GM19023 (cell line): ENCODE results near the gene DYNLRB1.
A peak's percentile ranks its signal among the peaks of the same experiment; 100 is the strongest.

Source experiments
- ATAC-seq: cut with Tn5 transposase; IDR thresholded peaks from one replicate; pipeline ENCODE4 v1.9.1; 2021; ENCODE audit warnings: mild to moderate bottlenecking, moderate library complexity; ENCODE audit not compliant: unreplicated experiment

DYNLRB1 gene

DNA sequence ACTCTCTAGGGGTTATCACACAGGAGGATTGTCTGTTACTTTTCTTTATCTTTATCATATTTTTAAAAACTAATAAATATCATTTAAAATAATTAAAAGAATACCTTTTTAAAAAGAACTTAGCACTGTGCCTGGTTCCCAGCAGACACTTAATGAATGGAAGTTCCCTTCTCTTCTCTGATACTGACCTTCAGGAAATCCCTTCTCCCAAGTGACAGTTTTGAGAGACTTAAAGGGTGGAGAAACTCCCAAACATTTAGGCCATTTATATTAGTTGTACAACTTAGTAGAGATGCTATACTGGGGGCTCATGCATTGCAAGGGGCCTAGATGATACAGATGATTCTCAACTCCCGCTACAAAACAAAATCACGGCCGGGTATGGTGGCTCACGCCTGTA, 60.8 kb downstream of the DYNLRB1 start:
- ATAC-seq = no peak

DNA sequence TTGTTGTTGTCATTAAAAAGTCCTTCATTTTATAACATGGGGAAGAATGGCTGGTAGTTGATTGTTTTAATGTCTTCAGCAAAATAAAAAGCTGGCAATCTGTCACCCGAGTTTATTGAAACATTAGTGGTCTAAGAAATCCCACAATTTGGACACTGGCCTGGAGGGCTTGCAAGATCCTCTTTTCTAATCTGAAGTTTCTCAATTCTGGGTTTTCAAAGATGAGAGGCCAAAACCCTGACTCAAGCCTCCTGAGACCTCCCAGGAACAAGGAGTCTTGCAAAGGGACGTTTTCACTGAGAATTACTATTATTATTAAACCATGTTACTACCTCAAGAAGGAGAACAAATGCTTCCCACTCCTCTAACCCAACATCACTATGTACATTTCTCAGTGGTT, 61.8 kb downstream of the DYNLRB1 start:
- ATAC-seq = no peak

DNA sequence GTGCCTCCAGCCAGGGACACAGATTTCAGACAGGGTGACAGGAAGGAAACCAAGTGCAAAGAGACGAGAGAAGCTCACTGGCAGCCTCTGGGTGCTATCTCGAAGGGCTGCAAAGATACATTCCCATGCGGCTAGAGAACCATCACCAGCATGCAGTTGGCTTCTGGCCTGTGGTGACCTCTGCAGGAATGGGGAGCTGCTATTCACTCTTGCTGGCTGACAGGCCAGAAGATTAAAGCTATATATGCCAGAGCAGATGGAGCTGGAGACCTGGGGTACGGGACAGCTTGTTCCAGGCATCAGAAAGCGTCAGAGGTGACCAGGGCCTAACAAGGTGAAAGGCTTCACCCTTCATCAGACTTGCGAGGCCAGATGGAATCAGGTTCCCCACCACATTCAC, 62.3 kb downstream of the DYNLRB1 start:
- ATAC-seq = no peak

DNA sequence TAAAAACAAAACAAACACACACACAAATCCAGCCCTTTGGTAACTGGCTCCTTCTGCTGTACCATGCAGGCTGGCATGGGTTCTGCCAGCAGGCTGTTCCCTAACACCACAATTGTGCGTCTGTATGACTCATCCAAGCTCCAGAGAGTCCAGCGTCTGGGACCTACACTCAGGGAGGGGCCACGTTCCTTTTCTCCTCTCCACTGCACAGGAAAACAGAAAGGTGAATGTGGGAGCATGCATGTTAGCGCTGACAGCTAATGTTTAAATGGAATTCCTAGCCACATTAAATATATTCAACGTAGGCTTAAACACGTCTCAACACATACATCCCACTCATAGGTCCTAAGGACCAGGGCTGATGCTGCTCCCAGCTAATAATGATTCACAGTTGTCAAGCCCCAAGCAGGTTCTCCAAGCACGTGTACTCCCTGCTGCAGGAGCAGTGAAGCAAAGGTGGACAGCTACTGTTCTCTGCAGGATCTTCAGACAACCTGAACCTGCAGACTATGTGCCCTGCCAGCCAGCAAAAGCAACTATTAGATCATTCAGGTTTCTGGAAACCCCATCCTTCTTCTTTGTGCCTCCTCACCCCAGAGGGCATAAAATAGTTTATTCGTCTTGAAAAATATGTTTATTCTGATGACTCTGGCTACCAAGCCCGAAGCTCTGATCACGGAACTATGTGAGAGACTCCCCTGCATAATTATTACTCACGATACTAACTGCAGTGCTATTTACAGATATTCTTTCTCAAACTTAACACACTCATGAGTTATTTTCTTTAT, 63.2 kb downstream of the DYNLRB1 start:
- ATAC-seq = no peak

DNA sequence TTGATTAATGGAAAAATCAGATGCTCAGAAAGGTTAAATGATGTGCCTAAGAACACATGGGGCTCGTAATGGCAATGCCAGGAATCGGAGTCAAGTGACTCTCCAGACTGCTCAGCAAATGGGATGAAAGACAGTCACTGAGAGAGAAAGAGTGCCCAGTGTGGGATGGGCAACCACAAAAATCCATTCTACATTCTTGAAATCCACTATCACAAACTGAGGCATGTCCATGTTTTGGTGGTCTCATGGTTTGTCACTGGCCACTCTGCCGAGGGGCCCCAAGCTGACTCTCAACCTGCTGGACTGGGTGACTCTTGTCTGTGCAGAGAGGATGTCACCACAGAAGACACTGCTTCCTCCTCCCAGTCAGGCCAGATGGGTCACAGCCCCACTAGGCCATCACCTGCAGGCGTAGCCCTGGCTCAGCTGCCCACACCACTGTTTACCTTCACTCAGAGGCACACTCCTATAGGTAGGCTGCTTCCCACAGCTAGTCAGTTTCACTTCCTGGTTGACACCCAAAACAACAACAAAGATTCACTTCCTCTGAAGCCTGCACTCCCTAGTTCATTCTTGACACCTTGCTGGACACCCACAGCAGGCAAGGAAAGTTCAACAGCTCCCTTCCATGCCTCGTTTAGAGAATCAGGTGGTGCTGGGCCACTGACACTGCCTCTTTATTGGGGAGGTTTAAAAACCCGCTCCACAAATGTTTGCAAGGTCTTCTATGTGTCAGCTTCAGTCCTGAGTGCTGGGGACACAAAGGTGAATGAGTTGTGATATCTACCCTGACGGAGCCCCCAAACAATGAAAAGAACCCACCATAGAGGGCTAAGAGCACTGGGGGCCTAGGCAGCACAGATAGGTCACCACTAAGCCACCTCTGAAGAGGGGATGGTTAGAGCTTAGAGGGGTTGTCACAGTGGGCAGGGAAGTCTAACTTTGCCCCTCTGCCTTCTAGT, 64.0 kb downstream of the DYNLRB1 start:
- no peak for ATAC-seq

DNA sequence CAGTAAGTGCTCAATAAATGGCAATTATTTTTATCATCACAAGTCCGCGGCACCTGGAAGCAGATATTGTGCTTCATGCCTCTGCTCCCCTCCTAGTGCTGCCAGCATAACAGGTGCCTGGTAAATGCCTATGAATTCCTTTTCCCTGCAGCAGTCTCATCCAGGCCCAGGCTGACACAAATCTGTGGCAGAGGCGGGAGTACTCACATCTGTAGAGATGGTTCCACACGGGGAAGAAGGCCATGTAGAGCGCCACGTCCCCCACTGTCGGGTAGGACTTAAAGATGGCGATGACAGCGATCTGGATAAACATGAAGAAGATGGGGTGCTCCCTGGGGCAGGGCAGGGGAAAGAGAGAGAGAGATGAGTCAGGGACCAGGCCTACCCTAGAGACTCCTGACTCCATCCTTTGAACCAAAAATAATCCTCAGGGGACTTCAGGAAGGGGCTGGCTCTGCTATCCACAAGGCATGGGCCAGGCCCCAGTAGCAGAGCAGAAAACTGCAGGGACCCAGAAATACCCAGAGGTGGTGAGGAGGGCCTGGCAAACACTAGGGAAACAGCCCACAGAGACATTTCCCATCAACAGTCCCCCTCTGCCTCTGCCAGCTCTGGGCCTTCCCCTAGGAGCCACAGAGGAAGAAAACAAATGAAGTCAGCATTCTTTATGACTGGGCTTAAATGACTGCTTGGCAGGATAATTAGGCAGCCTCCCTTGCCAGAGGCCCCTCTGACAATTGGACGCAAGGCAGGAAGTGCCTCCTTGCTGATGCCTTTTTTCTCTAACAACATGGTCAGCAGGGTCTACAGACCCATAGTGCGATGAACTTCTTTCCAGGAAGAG, 65.3 kb downstream of the DYNLRB1 start:
- ATAC-seq = peak; percentile 45

DNA sequence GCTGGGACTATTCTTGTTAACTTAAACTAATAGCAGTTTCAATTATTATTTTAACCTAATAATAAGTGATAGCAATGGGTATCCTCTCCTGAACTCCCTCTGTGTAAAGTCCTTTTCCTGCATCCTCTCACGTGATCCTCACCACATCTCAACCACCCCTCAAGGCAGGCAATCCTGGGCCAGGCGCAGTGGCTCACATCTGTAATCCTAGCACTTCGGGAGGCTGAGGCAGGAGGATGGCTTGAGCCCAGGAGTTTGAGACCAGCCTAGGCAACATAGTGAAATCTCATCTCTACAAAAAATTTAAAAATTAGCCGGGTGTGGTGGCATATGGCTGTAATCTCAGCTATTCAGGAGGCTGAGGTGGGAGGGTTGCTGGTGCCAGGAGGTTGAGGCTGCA, 66.0 kb downstream of the DYNLRB1 start:
- ATAC-seq = no peak

DNA sequence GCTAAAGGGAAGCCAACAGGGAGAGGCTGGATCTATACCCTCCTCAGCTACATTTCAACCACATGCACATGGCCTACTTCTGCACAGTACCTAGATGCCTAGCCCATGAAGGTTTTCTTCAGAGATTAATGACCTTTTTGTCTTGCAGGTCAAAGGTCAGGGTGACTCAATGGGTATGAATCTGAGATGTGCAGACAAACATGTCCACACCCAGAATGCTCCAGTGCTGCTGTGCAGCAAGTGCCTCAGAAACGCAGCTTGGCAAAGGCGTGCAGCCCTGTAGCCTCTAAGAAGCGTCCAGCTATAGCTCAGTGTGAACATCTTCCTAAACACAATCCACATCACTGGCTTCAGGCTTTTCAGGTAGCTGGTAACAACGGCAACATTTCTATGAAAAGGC, 66.7 kb downstream of the DYNLRB1 start:
- no peak for ATAC-seq

DNA sequence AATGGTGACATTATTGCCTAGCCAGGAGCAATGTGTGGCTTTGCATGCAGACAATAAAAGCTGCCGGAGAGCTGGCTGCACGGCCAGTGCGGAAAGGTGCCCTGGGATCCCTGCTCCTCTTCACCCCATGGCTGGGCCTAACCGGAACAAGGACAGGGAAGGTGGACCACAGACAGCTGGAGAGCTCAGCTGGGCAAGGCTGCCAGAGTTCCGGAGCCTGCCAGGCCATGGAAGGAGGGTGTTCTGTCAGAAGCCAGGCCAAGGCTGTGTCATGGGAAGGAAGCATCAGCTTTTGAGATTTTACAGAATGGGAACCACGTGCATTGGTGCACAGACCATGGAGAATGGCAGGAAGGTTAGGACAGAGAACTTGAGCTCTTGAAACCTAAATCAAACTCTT, 67.3 kb downstream of the DYNLRB1 start:
- no peak for ATAC-seq

DNA sequence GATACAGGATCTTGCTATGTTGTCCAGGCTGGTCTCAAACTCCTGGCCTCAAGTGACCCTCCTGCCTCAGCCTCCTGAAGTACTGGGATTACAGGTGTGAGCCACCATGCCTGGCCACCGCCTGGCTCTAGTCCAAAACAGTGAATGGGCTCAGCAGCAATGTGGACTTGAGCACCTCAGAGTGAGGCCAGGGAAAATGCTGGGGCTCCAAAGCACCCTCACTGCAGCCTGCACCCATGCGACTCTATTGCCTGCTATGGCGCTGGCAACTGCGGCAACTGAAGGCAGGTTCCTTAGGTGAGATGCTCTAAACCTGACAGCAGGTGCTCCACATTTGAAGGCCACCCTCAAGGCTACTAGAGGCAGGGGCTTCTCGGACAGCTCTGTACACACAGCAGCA, 68.8 kb downstream of the DYNLRB1 start:
- ATAC-seq = no peak

DNA sequence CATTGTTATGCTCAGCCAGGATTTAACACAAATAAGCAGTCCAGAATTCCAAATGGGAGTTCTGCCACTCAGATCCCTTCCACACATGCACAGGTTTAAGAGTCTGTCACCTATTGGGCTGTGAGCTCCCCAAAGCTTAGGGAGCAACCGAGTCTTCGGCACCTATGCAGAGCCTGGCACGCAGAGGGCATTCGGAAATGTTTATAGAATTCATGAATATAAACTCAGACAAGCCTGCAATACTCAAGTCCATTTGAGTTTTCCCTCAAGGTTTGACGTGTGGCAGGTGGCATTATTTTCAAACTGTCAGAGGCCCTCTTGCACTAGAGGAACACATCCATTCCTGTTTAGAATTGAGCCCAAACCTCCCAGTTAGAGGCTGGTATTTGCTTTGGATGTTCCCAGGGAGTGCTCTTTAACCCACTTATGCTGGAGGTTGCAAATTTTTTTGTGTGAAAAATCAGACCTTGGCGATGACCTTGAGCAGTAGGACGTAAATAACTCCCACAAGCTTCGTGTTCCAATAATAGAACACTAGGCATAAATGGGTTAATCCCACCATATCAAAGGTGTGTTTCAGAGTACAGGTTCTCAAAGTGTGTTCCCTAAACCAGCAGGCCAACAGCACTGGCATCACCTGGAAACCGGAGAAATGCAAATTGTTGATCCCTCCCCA, 70.4 kb downstream of the DYNLRB1 start:
- ATAC-seq = no peak
